Panc1 (cell line): ENCODE data around the gene AMPH. TPM values are rescaled to one million over a fixed set of nuclear protein-coding genes. Genes with fewer than 3 reads are reported as not detected.

ENCODE experiments used
- ATAC-seq: fragments of 200-7000 bp; cut with Tn5 transposase; 2 replicates; pipeline ENCODE4 v1.9.1; 2020; ENCODE audit warnings: mild to moderate bottlenecking, moderate library complexity
- BruUV-seq: library from RNA; stranded (reverse); fragments of 400-500 nt; replicated peaks from 2 replicates; lab custom pipeline; 2021; lab: Mats Ljungman, UMichigan
- CTCF ChIA-PET: fragments of 300-600 bp; sonication (Branson Sonifier 250); formaldehyde crosslinking; loops from one replicate; lab custom pipeline; 2022; ENCODE audit warnings: antibody characterized with exemption; lab: Charles Lee
- POLR2A ChIA-PET: fragments of 300-600 bp; sonication (Branson Sonifier 250); formaldehyde crosslinking; loops from one replicate; lab custom pipeline; 2022; ENCODE audit warnings: antibody characterized with exemption; lab: Charles Lee
- DNase-seq: peaks from one replicate; pipeline ENCODE4 v3.0.0-alpha.2; 2010; ENCODE audit warnings: low read depth, low spot score
- H3K27ac ChIP-seq: 2 replicates; pipeline ENCODE4 v1.5.1; 2011; ENCODE audit warnings: mild to moderate bottlenecking, low read length, inconsistent platforms
- H3K27me3 ChIP-seq: fragments of 200-500 bp; sonication (Bioruptor generic); 2 replicates; pipeline ENCODE4 v1.6.0; 2014; ENCODE audit warnings: low read length, inconsistent platforms; ENCODE audit not compliant: control insufficient read depth, insufficient read depth
- H3K36me3 ChIP-seq: fragments of 200-500 bp; sonication (Bioruptor generic); 2 replicates; pipeline ENCODE4 v1.5.1; 2014; ENCODE audit warnings: inconsistent platforms, mild to moderate bottlenecking, low read length, moderate library complexity; ENCODE audit not compliant: control insufficient read depth, insufficient read depth
- H3K4me1 ChIP-seq: 2 replicates; pipeline ENCODE4 v1.5.1; 2011; ENCODE audit warnings: inconsistent platforms, mild to moderate bottlenecking, low read length, moderate library complexity; ENCODE audit not compliant: control insufficient read depth, insufficient read depth
- H3K4me3 ChIP-seq, 2 experiments: 2 replicates each; pipeline ENCODE4 v1.5.1; 2011 to 2012; ENCODE audit warnings: low read depth in 2 of 2, low read length in 2 of 2, mild to moderate bottlenecking in 2 of 2, inconsistent platforms in 1 of 2, moderate library complexity in 1 of 2
- H3K9me3 ChIP-seq: fragments of 200-500 bp; sonication (Bioruptor generic); 2 replicates; pipeline ENCODE4 v1.5.1; 2014; ENCODE audit warnings: low read depth, mild to moderate bottlenecking, inconsistent platforms, low read length, moderate library complexity; ENCODE audit not compliant: control insufficient read depth, insufficient read depth
- POLR2AphosphoS5 ChIP-seq: IDR thresholded peaks from 2 replicates; pipeline ENCODE4 v1.6.1; 2012; ENCODE audit warnings: mild to moderate bottlenecking, low read depth, low read length, moderate library complexity
- SIN3A ChIP-seq: IDR thresholded peaks from 2 replicates; pipeline ENCODE4 v1.6.1; 2012; ENCODE audit warnings: low read depth, mild to moderate bottlenecking, low read length, moderate library complexity, borderline replicate concordance; ENCODE audit not compliant: insufficient read depth
- TCF7L2 ChIP-seq: IDR thresholded peaks from 2 replicates; pipeline ENCODE4 v1.6.1; 2011; ENCODE audit warnings: mild to moderate bottlenecking, low read depth, low read length, inconsistent platforms
- in situ Hi-C: cut with HindIII; loops from 2 replicates; pipeline ENCODE4 v1.10.0; 2016; ENCODE audit warnings: low sequenced_read_pairs, low pct_unique_long_range_greater_than_20kb
- intact Hi-C: fragments of 100-400 bp; cut with micrococcal nuclease; formaldehyde crosslinking; loops from one replicate; pipeline ENCODE4 v1.10.0; 2022; ENCODE audit not compliant: unreplicated experiment
- total RNA-seq: library from RNA; stranded (reverse); gene quantifications from one replicate; pipeline ENCODE4 v1.2.1, GENCODE V29; 2021; ENCODE audit not compliant: unreplicated experiment
- TF ChIP-seq, protein P1 (sequence below): fragments of 450-650 bp; IDR thresholded peaks from 2 replicates; pipeline ENCODE4 v1.5.1; 2017; ENCODE audit warnings: mild to moderate bottlenecking
- TF ChIP-seq, protein P2 (sequence below), 2 experiments: IDR thresholded peaks; 2 replicates each; pipeline ENCODE4 v1.6.1; 2011 to 2012; ENCODE audit warnings: low read depth in 2 of 2, control low read depth in 1 of 2, low read length in 1 of 2, mild to moderate bottlenecking in 1 of 2, moderate library complexity in 1 of 2; ENCODE audit not compliant: insufficient read depth in 1 of 2

AMPH gene
- total RNA-seq, 1 experiment from 2014 or later = not detected

GRCh38 chr7:38678698-38679054, 47.5 kb upstream of the AMPH start:
- POLR2A ChIA-PET = no interaction called here
- no TSS peak for BruUV-seq

DNA sequence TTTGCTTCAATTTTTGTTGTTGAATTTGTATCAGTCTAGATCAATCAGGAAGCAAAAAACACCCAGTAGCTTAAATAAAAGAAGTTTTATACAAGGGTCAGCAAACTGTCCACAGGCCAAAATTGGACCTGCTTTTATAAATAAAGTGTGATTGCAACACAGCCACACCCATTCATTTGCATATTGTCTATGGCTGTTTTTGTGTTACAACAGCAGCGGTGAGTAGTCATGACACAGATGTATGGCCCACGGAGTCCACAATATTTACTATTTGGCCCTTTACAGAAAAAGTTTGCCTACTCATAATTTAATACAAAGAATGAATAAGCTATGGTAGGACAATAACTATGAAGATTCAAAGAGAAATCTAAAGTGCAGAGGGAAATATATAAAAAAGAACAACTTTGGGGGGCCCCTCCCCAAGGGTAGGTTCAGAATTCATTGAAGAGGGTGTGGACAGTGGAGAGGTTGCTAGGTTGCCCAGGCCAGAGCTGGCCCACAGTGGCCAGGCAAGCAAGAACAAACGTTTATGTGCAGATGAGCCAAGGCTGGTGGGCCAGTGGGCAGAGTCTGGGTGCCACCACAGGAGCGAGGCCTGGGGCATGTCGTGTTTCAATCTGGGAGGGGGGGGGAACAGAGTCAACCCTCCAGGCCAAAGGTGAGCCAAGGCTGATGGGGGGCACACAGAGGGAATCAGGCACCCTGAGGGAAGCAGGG, 47.0 kb upstream of the AMPH start:
- in situ Hi-C loops (no loop called here), intact Hi-C loops (no loop called here)
- no peaks in the 10 kb centered on the region; the same call in 1 of the 2 replicates for H3K27me3 ChIP-seq
- ChIA-PET POLR2A (no interaction called here), CTCF (interaction anchor here (0.7 kb wide), 1 partner anchor 46 kb away, joined by 3 read pairs; no protein-coding TSS in a partner anchor)
- TF ChIP-seq SIN3A (no peak), TCF7L2 (no peak), POLR2AphosphoS5 (no peak)
- TF ChIP-seq, protein P1, sequence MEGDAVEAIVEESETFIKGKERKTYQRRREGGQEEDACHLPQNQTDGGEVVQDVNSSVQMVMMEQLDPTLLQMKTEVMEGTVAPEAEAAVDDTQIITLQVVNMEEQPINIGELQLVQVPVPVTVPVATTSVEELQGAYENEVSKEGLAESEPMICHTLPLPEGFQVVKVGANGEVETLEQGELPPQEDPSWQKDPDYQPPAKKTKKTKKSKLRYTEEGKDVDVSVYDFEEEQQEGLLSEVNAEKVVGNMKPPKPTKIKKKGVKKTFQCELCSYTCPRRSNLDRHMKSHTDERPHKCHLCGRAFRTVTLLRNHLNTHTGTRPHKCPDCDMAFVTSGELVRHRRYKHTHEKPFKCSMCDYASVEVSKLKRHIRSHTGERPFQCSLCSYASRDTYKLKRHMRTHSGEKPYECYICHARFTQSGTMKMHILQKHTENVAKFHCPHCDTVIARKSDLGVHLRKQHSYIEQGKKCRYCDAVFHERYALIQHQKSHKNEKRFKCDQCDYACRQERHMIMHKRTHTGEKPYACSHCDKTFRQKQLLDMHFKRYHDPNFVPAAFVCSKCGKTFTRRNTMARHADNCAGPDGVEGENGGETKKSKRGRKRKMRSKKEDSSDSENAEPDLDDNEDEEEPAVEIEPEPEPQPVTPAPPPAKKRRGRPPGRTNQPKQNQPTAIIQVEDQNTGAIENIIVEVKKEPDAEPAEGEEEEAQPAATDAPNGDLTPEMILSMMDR = no peak
- TF ChIP-seq, protein P2, sequence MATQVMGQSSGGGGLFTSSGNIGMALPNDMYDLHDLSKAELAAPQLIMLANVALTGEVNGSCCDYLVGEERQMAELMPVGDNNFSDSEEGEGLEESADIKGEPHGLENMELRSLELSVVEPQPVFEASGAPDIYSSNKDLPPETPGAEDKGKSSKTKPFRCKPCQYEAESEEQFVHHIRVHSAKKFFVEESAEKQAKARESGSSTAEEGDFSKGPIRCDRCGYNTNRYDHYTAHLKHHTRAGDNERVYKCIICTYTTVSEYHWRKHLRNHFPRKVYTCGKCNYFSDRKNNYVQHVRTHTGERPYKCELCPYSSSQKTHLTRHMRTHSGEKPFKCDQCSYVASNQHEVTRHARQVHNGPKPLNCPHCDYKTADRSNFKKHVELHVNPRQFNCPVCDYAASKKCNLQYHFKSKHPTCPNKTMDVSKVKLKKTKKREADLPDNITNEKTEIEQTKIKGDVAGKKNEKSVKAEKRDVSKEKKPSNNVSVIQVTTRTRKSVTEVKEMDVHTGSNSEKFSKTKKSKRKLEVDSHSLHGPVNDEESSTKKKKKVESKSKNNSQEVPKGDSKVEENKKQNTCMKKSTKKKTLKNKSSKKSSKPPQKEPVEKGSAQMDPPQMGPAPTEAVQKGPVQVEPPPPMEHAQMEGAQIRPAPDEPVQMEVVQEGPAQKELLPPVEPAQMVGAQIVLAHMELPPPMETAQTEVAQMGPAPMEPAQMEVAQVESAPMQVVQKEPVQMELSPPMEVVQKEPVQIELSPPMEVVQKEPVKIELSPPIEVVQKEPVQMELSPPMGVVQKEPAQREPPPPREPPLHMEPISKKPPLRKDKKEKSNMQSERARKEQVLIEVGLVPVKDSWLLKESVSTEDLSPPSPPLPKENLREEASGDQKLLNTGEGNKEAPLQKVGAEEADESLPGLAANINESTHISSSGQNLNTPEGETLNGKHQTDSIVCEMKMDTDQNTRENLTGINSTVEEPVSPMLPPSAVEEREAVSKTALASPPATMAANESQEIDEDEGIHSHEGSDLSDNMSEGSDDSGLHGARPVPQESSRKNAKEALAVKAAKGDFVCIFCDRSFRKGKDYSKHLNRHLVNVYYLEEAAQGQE (IDR thresholded peaks at IDR 0.05; ENCODE audit: insufficient read depth in 1 of 2, low read depth in 2 of 2, low read length in 1 of 2) = no peak
- no peaks in the 10 kb centered on the region for H3K4me1 ChIP-seq
- ATAC-seq (no peak), DNase-seq (no peak)
- no peak overlapping the region for H3K27ac ChIP-seq
- H3K36me3 ChIP-seq = no peaks in the 10 kb centered on the region
- BruUV-seq = no TSS peak
- no peak overlapping the region for H3K4me3 ChIP-seq
- H3K9me3 ChIP-seq = no peaks in the 10 kb centered on the region

More at GRCh38 chr7:38678698-38679054, 47.5 kb upstream of the AMPH start:
- no peaks in the 10 kb centered on the region for H3K4me1 ChIP-seq
- ATAC-seq (no peak), DNase-seq (no peak)
- no peaks in the 10 kb centered on the region for H3K9me3 ChIP-seq
- no peaks in the 10 kb centered on the region for H3K36me3 ChIP-seq
- no peaks in the 10 kb centered on the region; the same call in 1 of the 2 replicates for H3K27me3 ChIP-seq
- H3K27ac ChIP-seq = no peak overlapping the region
- TF ChIP-seq POLR2AphosphoS5 = no peak
- TF ChIP-seq SIN3A = no peak
- TF ChIP-seq TCF7L2 = no peak
- TF ChIP-seq, protein P2 (IDR thresholded peaks at IDR 0.05; ENCODE audit: insufficient read depth in 1 of 2, low read depth in 2 of 2, low read length in 1 of 2) = no peak
- TF ChIP-seq, protein P1 = no peak
- intact Hi-C loops (no loop called here), in situ Hi-C loops (no loop called here)
- CTCF ChIA-PET = interaction anchor here (0.7 kb wide), 1 partner anchor 47 kb away, joined by 3 read pairs; no protein-coding TSS in a partner anchor
- no peak overlapping the region for H3K4me3 ChIP-seq
